HL-60/S4 treated with phorbol 12-myristate 13-acetate at 8.2 ng/mL for 4 days and 3 days (cell line): ENCODE data around the gene VWA5A.

Experiments
- in situ Hi-C: fragments of 300-500 bp; cut with MboI; formaldehyde crosslinking; loops from 2 replicates; pipeline ENCODE4 v1.15.0; 2022; ENCODE audit warnings: low sequenced_read_pairs

The VWA5A gene

GRCh38 chr11:124114942-124115781 is at the start of gene VWA5A:
Gene VWA5A (plus strand): TSS chr11:124115450. CDS start chr11:124117512, 2,062 bp downstream.
- in situ Hi-C loops, result no loop called here

GRCh38 chr11:124068601-124069110 is 46.6 kb upstream of the VWA5A start:
- in situ Hi-C loops, result loop anchor here (25.0 kb wide), 1 partner anchor 519 kb away; no protein-coding TSS in a partner anchor

GRCh38 chr11:124069429-124070401 is 45.5 kb upstream of the VWA5A start:
- in situ Hi-C loops, result loop anchor here (10.0 to 25.0 kb wide), 2 partner anchors 125 to 518 kb away; no protein-coding TSS in a partner anchor

GRCh38 chr11:124070915-124071622 is 44.2 kb upstream of the VWA5A start:
- in situ Hi-C loops, result loop anchor here (10.0 to 25.0 kb wide), 2 partner anchors 124 to 516 kb away; no protein-coding TSS in a partner anchor

GRCh38 chr11:124071623-124071948 is 43.7 kb upstream of the VWA5A start:
- in situ Hi-C loops, result loop anchor here (10.0 to 25.0 kb wide), 2 partner anchors 123 to 516 kb away; no protein-coding TSS in a partner anchor

GRCh38 chr11:124072147-124072546 is 43.1 kb upstream of the VWA5A start:
- in situ Hi-C loops, result loop anchor here (10.0 to 25.0 kb wide), 2 partner anchors 123 to 515 kb away; no protein-coding TSS in a partner anchor

GRCh38 chr11:124074554-124074953 is 40.7 kb upstream of the VWA5A start:
- in situ Hi-C loops, result loop anchor here (10.0 to 25.0 kb wide), 2 partner anchors 120 to 513 kb away; no protein-coding TSS in a partner anchor

GRCh38 chr11:124075492-124075840 is 39.8 kb upstream of the VWA5A start:
- in situ Hi-C loops, result loop anchor here (10.0 to 25.0 kb wide), 2 partner anchors 88 to 119 kb away; partner anchors contain the start of genes OR10G6 and OR10S1

GRCh38 chr11:124075841-124076651 is 39.2 kb upstream of the VWA5A start:
- in situ Hi-C loops, result loop anchor here (10.0 to 25.0 kb wide), 2 partner anchors 89 to 119 kb away; partner anchors contain the start of genes OR10G6 and OR10S1

- in situ Hi-C loops, result loop anchor here (10.0 to 25.0 kb wide), 2 partner anchors 90 to 118 kb away; partner anchors contain the start of genes OR10G6 and OR10S1
Observed at GRCh38 chr11:124077266-124077665, 38.0 kb upstream of the VWA5A start.

GRCh38 chr11:124078591-124078990 is 36.7 kb upstream of the VWA5A start:
- in situ Hi-C loops, result loop anchor here (10.0 to 25.0 kb wide), 2 partner anchors 91 to 116 kb away; partner anchors contain the start of genes OR10G6 and OR10S1

GRCh38 chr11:124079631-124080326 is 35.5 kb upstream of the VWA5A start:
- in situ Hi-C loops, result loop anchor here (10.0 to 25.0 kb wide), 2 partner anchors 92 to 115 kb away; partner anchors contain the start of genes OR10G6 and OR10S1

GRCh38 chr11:124080327-124081001 is 34.8 kb upstream of the VWA5A start:
- in situ Hi-C loops, result loop anchor here (25.0 kb wide), 1 partner anchor 93 kb away; the partner anchor contains the start of genes OR10G6 and OR10S1

- in situ Hi-C loops, result loop anchor here (25.0 kb wide), 1 partner anchor 94 kb away; the partner anchor contains the start of genes OR10G6 and OR10S1
Observed at GRCh38 chr11:124081483-124081882, 33.8 kb upstream of the VWA5A start.

GRCh38 chr11:124082371-124082770 is 32.9 kb upstream of the VWA5A start:
- in situ Hi-C loops, result loop anchor here (25.0 kb wide), 1 partner anchor 95 kb away; the partner anchor contains the start of genes OR10G6 and OR10S1

GRCh38 chr11:124085583-124085982 is 29.7 kb upstream of the VWA5A start:
- in situ Hi-C loops, result loop anchor here (25.0 kb wide), 1 partner anchor 98 kb away; the partner anchor contains the start of genes OR10G6 and OR10S1
